Measurements from ENCODE around the gene CYB5D1. TPM values are rescaled to one million over a fixed set of nuclear protein-coding genes. Genes with fewer than 3 reads are reported as not detected.
"Not testable (repeated sequence)": the region's sequence is repeated elsewhere in the genome, so short reads cannot be mapped to it uniquely, and the experiment has no call there.

Gene CYB5D1
- total RNA-seq, 1 donor from 2014 or later = 9.2 TPM

GRCh38 chr17:7858522-7858810 is 663 bp downstream of the CYB5D1 start:
- no peaks in the 10 kb centered on the region for H3K36me3 Mint-ChIP-seq (ENCODE audit: unreplicated experiment)
- no peak overlapping the region for H3K27ac Mint-ChIP-seq (ENCODE audit: unreplicated experiment)
- peak; percentile 76 for DNase-seq
- H3K4me1 Mint-ChIP-seq (ENCODE audit: low read depth, unreplicated experiment) = peaks cover 16% of the 10 kb centered on the region
- H3K27me3 Mint-ChIP-seq (ENCODE audit: unreplicated experiment) = peaks cover 14% of the 10 kb centered on the region
- H3K4me3 Mint-ChIP-seq (ENCODE audit: unreplicated experiment) = no peak overlapping the region
- peak; percentile 74 for TF ChIP-seq CTCF (IDR thresholded peaks at IDR 0.05; ENCODE audit: partially characterized antibody, unreplicated experiment)
- H3K9me3 Mint-ChIP-seq (ENCODE audit: unreplicated experiment) = peaks cover 9% of the 10 kb centered on the region

- no peak for DNase-seq
- Mint-ChIP-seq H3K4me1 (ENCODE audit: low read depth, unreplicated experiment) (peaks cover 14% of the 10 kb centered on the region), H3K36me3 (ENCODE audit: unreplicated experiment) (no peaks in the 10 kb centered on the region), H3K27ac (ENCODE audit: unreplicated experiment) (peak overlapping the region; percentile 44), H3K27me3 (ENCODE audit: unreplicated experiment) (peaks cover 13% of the 10 kb centered on the region), H3K4me3 (ENCODE audit: unreplicated experiment) (no peak overlapping the region), H3K9me3 (ENCODE audit: unreplicated experiment) (peaks cover 8% of the 10 kb centered on the region)
- no peak for TF ChIP-seq CTCF (IDR thresholded peaks at IDR 0.05; ENCODE audit: partially characterized antibody, unreplicated experiment)
These were observed 1.2 kb downstream of the CYB5D1 start for GRCh38 chr17:7859028-7859427.

GRCh38 chr17:7862692-7863437 is 5.1 kb downstream of the CYB5D1 start:
- no peak for DNase-seq
- H3K27me3 Mint-ChIP-seq (ENCODE audit: unreplicated experiment) = peaks cover 7% of the 10 kb centered on the region
- peaks cover 7% of the 10 kb centered on the region for H3K4me1 Mint-ChIP-seq (ENCODE audit: low read depth, unreplicated experiment)
- peaks cover 1% of the 10 kb centered on the region for H3K9me3 Mint-ChIP-seq (ENCODE audit: unreplicated experiment)
- TF ChIP-seq CTCF (IDR thresholded peaks at IDR 0.05; ENCODE audit: partially characterized antibody, unreplicated experiment) = peak; percentile 77
- peaks cover 5% of the 10 kb centered on the region for H3K36me3 Mint-ChIP-seq (ENCODE audit: unreplicated experiment)
- no peak overlapping the region for H3K4me3 Mint-ChIP-seq (ENCODE audit: unreplicated experiment)
- peak overlapping the region; percentile 11 for H3K27ac Mint-ChIP-seq (ENCODE audit: unreplicated experiment)

GRCh38 chr17:7864384-7864783 is 6.6 kb downstream of the CYB5D1 start:
- not testable (repeated sequence) for H3K4me3 Mint-ChIP-seq (ENCODE audit: unreplicated experiment); H3K27me3 Mint-ChIP-seq (ENCODE audit: unreplicated experiment); H3K36me3 Mint-ChIP-seq (ENCODE audit: unreplicated experiment); DNase-seq; H3K4me1 Mint-ChIP-seq (ENCODE audit: low read depth, unreplicated experiment); H3K9me3 Mint-ChIP-seq (ENCODE audit: unreplicated experiment); H3K27ac Mint-ChIP-seq (ENCODE audit: unreplicated experiment)

- no peak for TF ChIP-seq CTCF (IDR thresholded peaks at IDR 0.05; ENCODE audit: partially characterized antibody, unreplicated experiment)
- no peak overlapping the region for H3K27ac Mint-ChIP-seq (ENCODE audit: unreplicated experiment)
- DNase-seq = no peak
- peaks cover 7% of the 10 kb centered on the region for H3K27me3 Mint-ChIP-seq (ENCODE audit: unreplicated experiment)
- peak overlapping the region; percentile 30 for H3K4me3 Mint-ChIP-seq (ENCODE audit: unreplicated experiment)
- H3K36me3 Mint-ChIP-seq (ENCODE audit: unreplicated experiment) = peaks cover 8% of the 10 kb centered on the region
- peaks cover 3% of the 10 kb centered on the region for H3K4me1 Mint-ChIP-seq (ENCODE audit: low read depth, unreplicated experiment)
- peaks cover 1% of the 10 kb centered on the region for H3K9me3 Mint-ChIP-seq (ENCODE audit: unreplicated experiment)
These were observed 7.3 kb downstream of the CYB5D1 start for GRCh38 chr17:7864995-7865650.

Data from glutamatergic neuron (in vitro differentiated cells).